H1 (cell line): ENCODE measurements around the gene NUP188. TPM values are rescaled to one million over a fixed set of nuclear protein-coding genes. Genes with fewer than 3 reads are reported as not detected.

Experiments used
- CTCF ChIA-PET: fragments of 300-600 bp; sonication (Branson Sonifier 250); formaldehyde crosslinking; loops from one replicate; lab custom pipeline; 2021; ENCODE audit not compliant: partially characterized antibody; lab: Charles Lee
- POLR2A ChIA-PET: fragments of 300-600 bp; sonication (Branson Sonifier 250); formaldehyde crosslinking; loops from one replicate; lab custom pipeline; 2021; ENCODE audit warnings: inconsistent platforms; ENCODE audit not compliant: partially characterized antibody; lab: Charles Lee
- DNase-seq, 2 experiments: peaks; one replicate each; pipeline versions ENCODE4 v3.0.0 to v3.0.0-alpha.2; 2010 to 2022; ENCODE audit warnings: low spot score in 2 of 2, low read depth in 1 of 2, mixed read lengths in 1 of 2
- FAIRE-seq: peaks from 2 replicates; lab custom pipeline; 2011; peaks lifted over from hg19 to GRCh38; lab: Jason Lieb, UNC
- H2AFZ ChIP-seq: 2 replicates; pipeline ENCODE4 v1.8.1; 2012; ENCODE audit warnings: low read length, inconsistent platforms
- H2AK5ac ChIP-seq: 2 replicates; pipeline ENCODE4 v1.6.1; 2013; ENCODE audit warnings: low read depth, low read length
- H2BK120ac ChIP-seq: replicated peaks from 2 replicates; pipeline ENCODE3; 2013; ENCODE audit warnings: low read depth, low read length, inconsistent platforms
- H2BK12ac ChIP-seq: 2 replicates; pipeline ENCODE4 v1.6.1; 2013; ENCODE audit warnings: low read depth, low read length
- H2BK15ac ChIP-seq: 2 replicates; pipeline ENCODE4 v1.6.1; 2013; ENCODE audit warnings: low read length
- H2BK20ac ChIP-seq: 2 replicates; pipeline ENCODE4 v1.6.1; 2013; ENCODE audit warnings: low read length
- H2BK5ac ChIP-seq: 2 replicates; pipeline ENCODE4 v1.6.1; 2013; ENCODE audit warnings: low read depth, low read length
- H3K14ac ChIP-seq: 2 replicates; pipeline ENCODE4 v1.6.1; 2013; ENCODE audit warnings: inconsistent platforms; ENCODE audit not compliant: insufficient read length
- H3K18ac ChIP-seq: 2 replicates; pipeline ENCODE4 v1.6.1; 2013; ENCODE audit warnings: low read length; ENCODE audit errors: extremely low read depth
- H3K23ac ChIP-seq: 2 replicates; pipeline ENCODE4 v1.6.1; 2013; ENCODE audit warnings: inconsistent platforms; ENCODE audit not compliant: insufficient read length
- H3K23me2 ChIP-seq: 2 replicates; pipeline ENCODE4 v1.6.1; 2013; ENCODE audit warnings: low read depth, low read length
- H3K27ac ChIP-seq: 2 replicates; pipeline ENCODE4 v1.6.1; 2011; ENCODE audit warnings: low read depth, low read length, inconsistent platforms
- H3K27me3 ChIP-seq, 4 experiments: replicated peaks in 1 of 4; 1 replicate in 1 of 4; 2 replicates in 3 of 4; pipeline versions ENCODE4 v1.6.1 to v1.8.1; 2011 to 2013; ENCODE audit warnings: low read length in 3 of 4, mild to moderate bottlenecking in 3 of 4, inconsistent platforms in 2 of 4, mixed read lengths in 2 of 4, moderate library complexity in 1 of 4; ENCODE audit not compliant: control insufficient read depth in 3 of 4, insufficient read depth in 3 of 4; ENCODE audit errors: extremely low read depth in 1 of 4
- H3K36me3 ChIP-seq, 4 experiments: 2 replicates each; pipeline versions ENCODE4 v1.6.1 to v1.8.1; 2011 to 2013; ENCODE audit warnings: mild to moderate bottlenecking in 4 of 4, low read length in 3 of 4, moderate library complexity in 2 of 4, control low read depth in 1 of 4, inconsistent platforms in 1 of 4; ENCODE audit not compliant: insufficient read depth in 4 of 4, control insufficient read depth in 2 of 4
- H3K4ac ChIP-seq: replicated peaks from 2 replicates; pipeline ENCODE3; 2013; ENCODE audit warnings: low read length, low read depth, mixed read lengths, inconsistent platforms; ENCODE audit not compliant: insufficient read length
- H3K4me1 ChIP-seq, 4 experiments: replicated peaks in 1 of 4; 1 replicate in 1 of 4; 2 replicates in 3 of 4; pipeline versions ENCODE4 v1.6.1 to v1.8.1; 2011 to 2013; ENCODE audit warnings: low read length in 3 of 4, inconsistent platforms in 2 of 4, mixed read lengths in 1 of 4; ENCODE audit not compliant: insufficient read depth in 4 of 4, control insufficient read depth in 3 of 4
- H3K4me2 ChIP-seq, 2 experiments: 2 replicates each; pipeline versions ENCODE4 v1.6.1 to v1.8.1; 2011 to 2013; ENCODE audit warnings: low read depth in 2 of 2, low read length in 2 of 2, control low read depth in 1 of 2, inconsistent platforms in 1 of 2, mild to moderate bottlenecking in 1 of 2; ENCODE audit not compliant: insufficient read depth in 1 of 2
- H3K4me3 ChIP-seq, 4 experiments: fragments of 200-600, 300-600 bp in 1 of 4; sonication (generic), shearing (Covaris generic), sonication (Bioruptor Twin) in 1 of 4; 2 replicates each; pipeline versions ENCODE4 v1.5.1 to v1.8.1; 2011 to 2016; ENCODE audit warnings: low read length in 4 of 4, low read depth in 3 of 4, control low read depth in 2 of 4, inconsistent platforms in 2 of 4, mild to moderate bottlenecking in 2 of 4, mixed read lengths in 1 of 4, moderate library complexity in 1 of 4; ENCODE audit not compliant: insufficient read depth in 2 of 4; ENCODE audit errors: extremely low read depth in 1 of 4
- H3K56ac ChIP-seq: replicated peaks from 2 replicates; pipeline ENCODE3; 2013; ENCODE audit warnings: low read depth, mild to moderate bottlenecking, mixed read lengths, low read length, inconsistent platforms; ENCODE audit not compliant: insufficient read length
- H3K79me1 ChIP-seq: 2 replicates; pipeline ENCODE4 v1.6.1; 2013; ENCODE audit warnings: low read depth, low read length, control low read depth
- H3K79me2 ChIP-seq, 2 experiments: 2 replicates each; pipeline versions ENCODE4 v1.6.1 to v1.8.1; 2012 to 2013; ENCODE audit warnings: low read length in 2 of 2, mild to moderate bottlenecking in 2 of 2, inconsistent platforms in 1 of 2; ENCODE audit not compliant: insufficient read depth in 2 of 2, control insufficient read depth in 1 of 2
- H3K9ac ChIP-seq, 4 experiments: replicated peaks in 1 of 4; 1 replicate in 1 of 4; 2 replicates in 3 of 4; pipeline versions ENCODE4 v1.6.1 to v1.8.1; 2011 to 2013; ENCODE audit warnings: low read depth in 3 of 4, low read length in 3 of 4, control low read depth in 2 of 4, mild to moderate bottlenecking in 2 of 4, moderate library complexity in 2 of 4, inconsistent platforms in 1 of 4; ENCODE audit errors: extremely low read depth in 1 of 4
- H3K9me3 ChIP-seq, 2 experiments: 2 replicates each; pipeline versions ENCODE4 v1.6.1 to v1.8.1; 2012 to 2013; ENCODE audit warnings: mild to moderate bottlenecking in 2 of 2, moderate library complexity in 2 of 2, control low read depth in 1 of 2, inconsistent platforms in 1 of 2, low read depth in 1 of 2, low read length in 1 of 2, mixed read lengths in 1 of 2; ENCODE audit not compliant: insufficient read depth in 2 of 2
- H4K20me1 ChIP-seq, 2 experiments: replicated peaks in 1 of 2; 2 replicates each; pipeline versions ENCODE3 to v1.8.1; 2011 to 2013; ENCODE audit warnings: inconsistent platforms in 2 of 2, low read length in 2 of 2, mild to moderate bottlenecking in 1 of 2; ENCODE audit not compliant: insufficient read depth in 2 of 2, control insufficient read depth in 1 of 2
- H4K5ac ChIP-seq: 2 replicates; pipeline ENCODE4 v1.6.1; 2013; ENCODE audit warnings: low read length, low read depth, mixed read lengths, inconsistent platforms; ENCODE audit not compliant: insufficient read length
- H4K8ac ChIP-seq: 2 replicates; pipeline ENCODE4 v1.8.0; 2013; ENCODE audit warnings: mild to moderate bottlenecking, moderate library complexity, low read length, inconsistent platforms; ENCODE audit not compliant: insufficient read depth; ENCODE audit errors: extremely low read depth
- H4K91ac ChIP-seq: replicated peaks from 2 replicates; pipeline ENCODE3; 2013; ENCODE audit warnings: low read length, mixed read lengths, inconsistent platforms; ENCODE audit not compliant: insufficient read length
- CBX5 ChIP-seq: fragments of 300-800, 300-1000 bp; sonication (generic); IDR thresholded peaks from 2 replicates; pipeline ENCODE4 v1.7.1; 2016; ENCODE audit warnings: antibody characterized with exemption, low read length, low read depth
- CHD1 ChIP-seq: IDR thresholded peaks from 2 replicates; pipeline ENCODE4 v1.6.1; 2012; ENCODE audit warnings: low read depth, low read length, improper control_type of control experiment
- JUND ChIP-seq: IDR thresholded peaks from 2 replicates; pipeline ENCODE4 v1.6.1; 2011; ENCODE audit warnings: mild to moderate bottlenecking, improper control_type of control experiment, low read length
- KDM1A ChIP-seq: fragments of 200-600, 300-600 bp; sonication (generic); IDR thresholded peaks from 2 replicates; pipeline ENCODE4 v1.7.1; 2016; ENCODE audit warnings: mild to moderate bottlenecking, low read length, borderline replicate concordance
- MAFK ChIP-seq: IDR thresholded peaks from 2 replicates; pipeline ENCODE4 v1.6.1; 2012; ENCODE audit warnings: low read depth, mild to moderate bottlenecking, improper control_type of control experiment, low read length
- SP1 ChIP-seq: IDR thresholded peaks from 2 replicates; pipeline ENCODE4 v1.6.1; 2011; ENCODE audit warnings: low read depth, low read length
- ZNF274 ChIP-seq: IDR thresholded peaks from 2 replicates; pipeline ENCODE4 v1.7.0; 2012; ENCODE audit warnings: low read length, borderline replicate concordance; ENCODE audit errors: extremely low read depth
- WGBS, 2 experiments: shearing (Covaris generic) in 1 of 2; methylation state at CpG; one replicate each; pipeline versions ENCODE4 v1.1.6 to v1.1.7; 2013 to 2015; ENCODE audit warnings: low lambda C conversion rate in 2 of 2, mixed read lengths in 2 of 2, inconsistent platforms in 1 of 2, low coverage in 1 of 2, missing lambda C conversion rate in 1 of 2; ENCODE audit not compliant: insufficient replicate concordance in 2 of 2, insufficient coverage in 1 of 2, insufficient read length in 1 of 2; ENCODE audit errors: extremely low coverage in 1 of 2, missing lambda C conversion rate in 1 of 2; 5-methylcytosine and 5-hydroxymethylcytosine counted together
- polyA plus RNA-seq, 7 experiments: library from polyadenylated mRNA; depleted of rRNA in 3 of 7; stranded (reverse) in 5 of 7; unstranded in 2 of 7; fragments of >200 nt in 5 of 7; fragments of 200-250 nt in 2 of 7; gene quantifications; 1 replicate in 5 of 7; 2 replicates in 1 of 7; 4 replicates in 1 of 7; pipeline versions ENCODE4 v1.2.1 to v1.2.3, GENCODE V29; 2011 to 2013; ENCODE audit warnings: missing spikeins in 2 of 7, mixed read lengths in 2 of 7
- total RNA-seq: library from RNA; stranded (reverse); fragmentation: NEBNext Ultra II Directional; extraction: Animal tissue kit (Norgen Biotek cat#: 25700); gene quantifications from 2 replicates; pipeline ENCODE4 v1.2.1, GENCODE V29; 2021

Gene NUP188
- total and polyA plus RNA-seq, 2 of the 8 experiments (the other 6 are each of a cell fraction or from before 2014, with no cell fraction given), result 90.1 to 111 TPM

DNA sequence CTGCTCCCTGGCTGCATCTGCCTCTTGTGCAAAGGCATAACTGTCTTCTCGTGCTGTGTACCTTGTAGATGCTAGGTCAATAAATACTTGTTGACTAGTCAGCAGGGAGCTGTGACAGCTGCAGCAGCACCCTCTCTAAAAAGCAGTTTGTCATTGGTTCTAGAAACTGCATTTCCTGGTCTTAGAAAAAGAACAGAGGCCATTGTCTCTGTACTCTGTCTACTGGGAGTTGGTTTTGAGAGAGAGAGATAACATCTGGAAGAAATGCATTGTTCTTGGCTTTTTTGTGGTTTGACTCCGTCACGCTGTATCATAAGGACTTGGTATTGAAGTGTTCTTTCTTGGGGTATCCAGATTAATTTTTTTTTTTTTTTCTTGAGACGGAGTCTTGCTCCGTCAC is 48.3 kb downstream of the NUP188 start:
- Histone ChIP-seq H2BK12ac (no peak overlapping the region), H3K27me3 (no peaks in the 10 kb centered on the region), H3K36me3 (peaks cover 40 to 71% (median 67%) of the 10 kb centered on the region in 4 experiments), H4K20me1 (peaks cover 0 to 3% of the 10 kb centered on the region in 2 experiments), H3K27ac (no peak overlapping the region), H2AFZ (no peak overlapping the region), H4K91ac (no peak overlapping the region), H3K56ac (no peak overlapping the region), H3K23ac (no peak overlapping the region), H2BK15ac (no peak overlapping the region), H2BK120ac (no peak overlapping the region), H2BK5ac (no peak overlapping the region; the same call in 1 of the 2 replicates), H4K8ac (no peak overlapping the region), H4K5ac (no peak overlapping the region), H3K79me2 (no peaks in the 10 kb centered on the region), H3K4me2 (no peak overlapping the region), H3K9ac (no peak overlapping the region), H2AK5ac (no peak overlapping the region), H3K9me3 (no peaks in the 10 kb centered on the region), H3K23me2 (no peaks in the 10 kb centered on the region), H3K18ac (no peak overlapping the region), H3K14ac (no peak overlapping the region), H3K79me1 (no peaks in the 10 kb centered on the region), H2BK20ac (no peak overlapping the region), H3K4ac (no peak overlapping the region), H3K4me1 (no peaks in the 10 kb centered on the region), H3K4me3 (no peak overlapping the region)
- DNase-seq (no peak), FAIRE-seq (no peak)
- ChIA-PET CTCF (interaction anchor here (7.4 kb wide), 1 partner anchor 12 kb away, joined by 67 read pairs; no protein-coding TSS in a partner anchor), POLR2A (interaction anchor here (0.5 to 1.5 kb wide), 4 partner anchors 10 to 44 kb away, joined by 3 to 6 read pairs (median 4); no protein-coding TSS in a partner anchor)
- WGBS, 2 experiments, result 97% methylated on average over 5 of the region's 5 CpGs; no CpG with 5 or more reads in 1 of the 2 experiments
- TF ChIP-seq KDM1A (no peak), ZNF274 (no peak), JUND (no peak), CHD1 (no peak), CBX5 (no peak), MAFK (no peak), SP1 (no peak)
